SK-N-SH (cell line): ENCODE measurements around the gene ADORA2A. TPM values are rescaled to one million over a fixed set of nuclear protein-coding genes. Genes with fewer than 3 reads are reported as not detected.

Experiments
- CTCF ChIA-PET: fragments of 300-600, 350-600 bp; formaldehyde crosslinking; extraction: SDS; loops from one replicate; lab custom pipeline; 2021; lab: Yijun Ruan, JAX
- POLR2A ChIA-PET: fragments of 350-600 bp; sonication (Branson Sonifier 250); formaldehyde crosslinking; extraction: SDS; loops from one replicate; lab custom pipeline; 2020; ENCODE audit warnings: antibody characterized with exemption, inconsistent platforms; lab: Yijun Ruan, JAX
- DNase-seq: peaks from one replicate; pipeline ENCODE4 v3.0.0; 2012
- H2AFZ ChIP-seq: fragments of 200-600 bp; sonication (generic); 2 replicates; pipeline ENCODE4 v1.8.1; 2016; ENCODE audit warnings: antibody characterized with exemption, mild to moderate bottlenecking, low read depth
- H3F3A ChIP-seq: fragments of 200-600 bp; sonication (generic); replicated peaks from 2 replicates; pipeline ENCODE3; 2016; ENCODE audit warnings: antibody characterized with exemption, mild to moderate bottlenecking; ENCODE audit not compliant: insufficient read depth
- H3K27ac ChIP-seq, 2 experiments: fragments of 200-500 bp in 1 of 2; fragments of 200-600 bp in 1 of 2; sonication (Bioruptor generic) in 1 of 2; sonication (generic), shearing (Covaris generic) in 1 of 2; 2 replicates each; pipeline versions ENCODE4 v1.5.1 to v1.6.1; 2014 to 2016; ENCODE audit warnings: low read depth in 2 of 2, inconsistent platforms in 1 of 2, low read length in 1 of 2, mild to moderate bottlenecking in 1 of 2, mixed read lengths in 1 of 2
- H3K27me3 ChIP-seq: fragments of 200-600 bp; sonication (generic), shearing (Covaris generic); 2 replicates; pipeline ENCODE4 v1.6.1; 2016; ENCODE audit warnings: mixed run types; ENCODE audit not compliant: insufficient read depth
- H3K36me3 ChIP-seq, 2 experiments: fragments of 200-500 bp in 1 of 2; fragments of 200-600 bp in 1 of 2; sonication (Bioruptor generic) in 1 of 2; sonication (generic) in 1 of 2; replicated peaks in 1 of 2; 2 replicates each; pipeline versions ENCODE3 to v1.5.1; 2014 to 2016; ENCODE audit warnings: low read length in 1 of 2, mild to moderate bottlenecking in 1 of 2; ENCODE audit not compliant: insufficient read depth in 2 of 2, control insufficient read depth in 1 of 2
- H3K4me1 ChIP-seq, 2 experiments: fragments of 200-500 bp in 1 of 2; fragments of 200-600 bp in 1 of 2; sonication (Bioruptor generic) in 1 of 2; sonication (generic), shearing (Covaris generic) in 1 of 2; 2 replicates each; pipeline versions ENCODE4 v1.5.1 to v1.6.1; 2014 to 2016; ENCODE audit warnings: low read depth in 1 of 2, low read length in 1 of 2, mixed run types in 1 of 2; ENCODE audit not compliant: insufficient read depth in 2 of 2, control insufficient read depth in 1 of 2
- H3K4me2 ChIP-seq: fragments of 200-600 bp; sonication (generic), shearing (Covaris generic); 2 replicates; pipeline ENCODE4 v1.6.1; 2017; ENCODE audit warnings: mixed run types
- H3K4me3 ChIP-seq, 2 experiments: fragments of 200-500 bp in 1 of 2; fragments of 200-600 bp in 1 of 2; sonication (Bioruptor generic) in 1 of 2; sonication (generic), shearing (Covaris generic) in 1 of 2; 2 replicates each; pipeline versions ENCODE4 v1.5.1 to v1.8.1; 2014 to 2016; ENCODE audit warnings: low read depth in 2 of 2, inconsistent platforms in 1 of 2, low read length in 1 of 2, mild to moderate bottlenecking in 1 of 2, mixed read lengths in 1 of 2, moderate library complexity in 1 of 2
- H3K79me2 ChIP-seq: fragments of 200-600 bp; sonication (generic); 2 replicates; pipeline ENCODE4 v1.8.1; 2017; ENCODE audit warnings: mild to moderate bottlenecking; ENCODE audit not compliant: insufficient read depth
- H3K9ac ChIP-seq: fragments of 200-600 bp; sonication (generic); 2 replicates; pipeline ENCODE4 v1.6.1; 2017; ENCODE audit warnings: mixed run types
- H3K9me2 ChIP-seq: fragments of 200-600 bp; sonication (generic); 2 replicates; pipeline ENCODE4 v1.6.1; 2017; ENCODE audit warnings: mixed run types
- H3K9me3 ChIP-seq: fragments of 200-600 bp; sonication (generic); 2 replicates; pipeline ENCODE4 v1.6.1; 2017; ENCODE audit warnings: mixed run types, mild to moderate bottlenecking, moderate library complexity
- H4K20me1 ChIP-seq: fragments of 200-600 bp; sonication (generic); 2 replicates; pipeline ENCODE4 v1.6.1; 2017; ENCODE audit warnings: mild to moderate bottlenecking, mixed run types; ENCODE audit not compliant: insufficient read depth
- EP300 ChIP-seq, 2 experiments: IDR thresholded peaks; 2 replicates each; pipeline versions ENCODE4 v1.4.0 to v1.6.1; 2012; ENCODE audit warnings: borderline replicate concordance in 1 of 2, low read depth in 1 of 2, low read length in 1 of 2
- FOSL2 ChIP-seq: IDR thresholded peaks from 2 replicates; pipeline ENCODE4 v1.4.0; 2012; ENCODE audit warnings: low read depth, mild to moderate bottlenecking, moderate library complexity, borderline replicate concordance
- FOXJ3 ChIP-seq: sonication (generic); formaldehyde crosslinking; IDR thresholded peaks from 2 replicates; pipeline ENCODE4 v1.5.1; 2020; ENCODE audit warnings: mild to moderate bottlenecking, missing genetic modification reagents
- FOXM1 ChIP-seq: IDR thresholded peaks from 2 replicates; pipeline ENCODE4 v1.4.0; 2012; ENCODE audit warnings: low read depth, mild to moderate bottlenecking
- MAX ChIP-seq: IDR thresholded peaks from 2 replicates; pipeline ENCODE4 v1.4.0; 2012; ENCODE audit warnings: low read depth
- NFIC ChIP-seq: IDR thresholded peaks from 2 replicates; pipeline ENCODE4 v1.4.0; 2012; ENCODE audit warnings: borderline replicate concordance
- PBX3 ChIP-seq: IDR thresholded peaks from 2 replicates; pipeline ENCODE4; 2012
- RFX5 ChIP-seq: IDR thresholded peaks from 2 replicates; pipeline ENCODE4 v1.6.1; 2012; ENCODE audit warnings: mild to moderate bottlenecking, improper control_type of control experiment, low read length
- SIN3A ChIP-seq: IDR thresholded peaks from 2 replicates; pipeline ENCODE4 v1.6.1; 2012; ENCODE audit warnings: low read depth, mild to moderate bottlenecking, low read length, moderate library complexity, borderline replicate concordance
- TCF12 ChIP-seq: IDR thresholded peaks from 2 replicates; pipeline ENCODE4 v1.4.0; 2012
- USF2 ChIP-seq: fragments of 150-350 bp; IDR thresholded peaks from 2 replicates; pipeline ENCODE4 v1.6.1; 2017; ENCODE audit warnings: antibody characterized with exemption, low read length, low read depth, borderline replicate concordance
- WGBS: methylation state at CpG from one replicate; pipeline ENCODE4 v1.1.6; 2017; ENCODE audit warnings: low lambda C conversion rate; 5-methylcytosine and 5-hydroxymethylcytosine counted together
- polyA plus RNA-seq, 3 experiments: library from polyadenylated mRNA; depleted of rRNA; stranded (reverse); fragments of >200 nt; gene quantifications; 2 replicates each; pipeline ENCODE4 v1.2.3, GENCODE V29; 2012

ADORA2A gene
- polyA plus RNA-seq, 1 of the 3 experiments (the other 2 are of a cell fraction): 9.3 TPM

GRCh38 chr22:24411256-24412004, 16.0 kb upstream of the ADORA2A start:
- WGBS: 100% methylated on average over 2 of the region's 10 CpGs
- Histone ChIP-seq H3K79me2 (peaks cover 18% of the 10 kb centered on the region; the same call in 1 of the 2 replicates), H3K4me3 (no peak overlapping the region), H2AFZ (no peak overlapping the region), H3K36me3 (peaks cover 20 to 50% of the 10 kb centered on the region in 2 experiments), H3K27ac (peak overlapping the region in 1 of 2 experiments; percentile 55; a peak in 1 of 4 replicates), H3F3A (no peaks in the 10 kb centered on the region), H3K9me3 (no peaks in the 10 kb centered on the region), H3K4me2 (no peak overlapping the region), H4K20me1 (peaks cover 12% of the 10 kb centered on the region), H3K27me3 (no peaks in the 10 kb centered on the region), H3K9me2 (no peaks in the 10 kb centered on the region), H3K4me1 (peaks cover 6 to 50% of the 10 kb centered on the region in 2 experiments; a peak in 2 of 4 replicates), H3K9ac (no peak overlapping the region)
- ChIA-PET CTCF (interaction anchor here (2.3 kb wide), 1 partner anchor 10 kb away, joined by 6 read pairs; no protein-coding TSS in a partner anchor), POLR2A (interaction anchor here (1.0 kb wide), 1 partner anchor 14 kb away, joined by 3 read pairs; no protein-coding TSS in a partner anchor)
- no peak for TF ChIP-seq RFX5
- no peak for TF ChIP-seq NFIC
- no peak for TF ChIP-seq USF2
- TF ChIP-seq FOSL2: no peak
- no peak for TF ChIP-seq MAX
- DNase-seq: peak; percentile 9

- no peaks in the 10 kb centered on the region for H3K9me2 ChIP-seq
- no peaks in the 10 kb centered on the region for H3K27me3 ChIP-seq
- H3K4me3 ChIP-seq: no peak overlapping the region
- TF ChIP-seq FOXM1 (no peak), FOXJ3 (no peak), TCF12 (no peak), PBX3 (no peak), EP300 (IDR thresholded peaks at IDR 0.05; ENCODE audit: borderline replicate concordance in 1 of 2, low read depth in 1 of 2, low read length in 1 of 2) (no peak), SIN3A (no peak)
- H3K4me2 ChIP-seq: no peak overlapping the region
- H2AFZ ChIP-seq: no peak overlapping the region
- 87% methylated on average over 5 of the region's 7 CpGs for WGBS
- DNase-seq: no peak
- H3K9me3 ChIP-seq: no peaks in the 10 kb centered on the region
- peaks cover 13% of the 10 kb centered on the region; the same call in 1 of the 2 replicates for H3K79me2 ChIP-seq
- no peaks in the 10 kb centered on the region for H3F3A ChIP-seq
- CTCF ChIA-PET: interaction anchor here (1.5 to 2.3 kb wide), 2 partner anchors 9 to 11 kb away, joined by 4 to 6 read pairs; no protein-coding TSS in a partner anchor
- POLR2A ChIA-PET: interaction anchor here (0.9 to 1.0 kb wide), 2 partner anchors 10 to 14 kb away, joined by 3 to 4 read pairs; no protein-coding TSS in a partner anchor
- H3K36me3 ChIP-seq: peaks cover 19 to 58% of the 10 kb centered on the region in 2 experiments
- H3K4me1 ChIP-seq: peaks cover 6 to 50% of the 10 kb centered on the region in 2 experiments; a peak in 2 of 4 replicates
- no peak overlapping the region for H3K9ac ChIP-seq
- peaks cover 12% of the 10 kb centered on the region for H4K20me1 ChIP-seq
- H3K27ac ChIP-seq: peak overlapping the region in 1 of 2 experiments; percentile 40; a peak in 1 of 4 replicates
Measured at GRCh38 chr22:24412274-24412673, 15.1 kb upstream of the ADORA2A start.
